Measurements from ENCODE around the gene ALLC.

Gene ALLC

DNA sequence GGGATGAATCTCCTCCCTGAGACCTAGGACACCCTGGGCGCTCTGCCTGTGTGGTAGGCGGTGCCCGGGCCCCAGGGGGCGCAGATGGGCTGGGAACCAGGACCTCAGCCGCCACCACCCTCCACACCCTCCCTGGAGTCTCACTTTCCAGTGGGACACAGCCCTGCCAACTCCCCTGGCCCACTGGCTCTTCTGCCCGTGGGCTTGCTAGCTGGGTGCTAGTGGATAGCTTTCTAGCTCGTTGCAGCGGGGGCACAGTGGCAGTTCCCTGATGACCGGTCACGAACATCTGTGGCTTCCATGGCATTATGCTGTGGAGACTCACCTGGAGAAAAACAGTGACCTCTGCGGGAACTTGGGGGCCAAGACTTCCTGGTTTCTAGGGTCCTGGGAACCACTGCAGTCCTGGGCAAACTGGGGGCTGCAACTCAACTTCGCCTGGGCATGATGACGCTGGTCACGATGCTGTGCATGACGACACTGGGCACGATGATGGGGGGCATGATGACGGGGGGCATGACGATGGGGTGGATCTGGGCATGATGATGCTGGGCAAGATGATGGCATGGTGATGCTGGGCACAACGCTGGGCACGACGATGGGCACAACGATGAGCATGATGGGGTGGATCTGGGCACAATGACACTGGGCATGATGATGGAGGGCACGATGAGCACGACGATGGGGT, 31.0 kb upstream of the ALLC start:
- in situ Hi-C loops (cut with HindIII; ENCODE audit: low sequenced_read_pairs): no loop called here
- DNase-seq (ENCODE audit: low read depth, low spot score): no peak
- no peak for TF ChIP-seq CTCF (IDR thresholded peaks at IDR 0.05; ENCODE audit: low read depth, low read length)

GRCh38 chr2:3627500-3628100, 30.4 kb upstream of the ALLC start:
- in situ Hi-C loops (cut with HindIII; ENCODE audit: low sequenced_read_pairs): no loop called here
- no peak for DNase-seq (ENCODE audit: low read depth, low spot score)
- TF ChIP-seq CTCF (IDR thresholded peaks at IDR 0.05; ENCODE audit: low read depth, low read length): no peak
- no peak overlapping the region for H3K4me3 ChIP-seq (ENCODE audit: low read depth, low read length)

More for the DNA sequence above, 31.0 kb upstream of the ALLC start:
- no peak overlapping the region for H3K4me3 ChIP-seq (ENCODE audit: low read depth, low read length)

DNA sequence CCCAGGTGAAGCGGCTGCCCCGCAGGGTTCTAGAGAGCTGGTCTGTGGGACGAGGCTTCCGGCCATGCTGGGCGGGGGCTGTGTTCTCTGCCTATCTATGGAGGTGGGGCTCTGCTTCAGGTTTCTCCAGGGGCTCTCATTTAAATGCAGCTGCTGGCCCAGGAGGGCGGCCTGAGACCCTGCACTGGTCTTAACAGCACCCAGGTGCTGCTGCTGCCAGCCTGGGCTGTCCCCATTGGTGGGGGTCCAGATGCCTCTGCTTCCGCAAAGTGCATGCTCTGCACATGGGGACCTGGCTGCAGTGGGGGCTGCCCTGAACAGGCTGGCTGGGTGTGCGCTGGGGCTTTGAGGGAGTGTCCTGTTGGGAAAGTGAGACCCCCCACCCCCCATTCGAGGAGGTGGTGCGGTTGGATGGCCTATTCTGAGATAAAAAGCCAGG, 29.7 kb upstream of the ALLC start:
- no peak for DNase-seq (ENCODE audit: low read depth, low spot score)

DNA sequence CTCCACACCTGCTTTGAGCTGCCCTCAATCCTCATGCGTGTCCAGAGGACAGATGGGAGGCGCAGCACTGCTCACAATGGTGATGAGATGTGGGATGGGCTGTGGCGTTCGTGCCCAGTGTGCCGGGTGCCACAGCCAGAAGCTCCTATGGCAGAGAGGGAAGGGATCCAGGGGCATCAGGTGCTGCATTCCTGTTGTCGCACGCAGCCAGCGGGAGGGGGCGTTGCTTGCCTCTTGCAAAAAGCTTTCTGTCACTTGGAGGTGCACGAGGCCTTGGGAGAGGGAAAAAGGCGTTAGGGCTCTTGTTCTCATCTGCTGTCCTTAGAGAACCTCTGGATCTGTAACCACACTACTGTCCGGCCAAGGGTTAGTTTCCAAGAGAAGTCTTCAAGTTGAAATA, 29.2 kb upstream of the ALLC start:
- no peak overlapping the region for H3K4me3 ChIP-seq (ENCODE audit: low read depth, low read length)
- no peak for DNase-seq (ENCODE audit: low read depth, low spot score)
- no peak for TF ChIP-seq CTCF (IDR thresholded peaks at IDR 0.05; ENCODE audit: low read depth, low read length)
- in situ Hi-C loops (cut with HindIII; ENCODE audit: low sequenced_read_pairs): no loop called here

More for the DNA sequence above, 29.7 kb upstream of the ALLC start:
- in situ Hi-C loops (cut with HindIII; ENCODE audit: low sequenced_read_pairs): no loop called here
- H3K4me3 ChIP-seq (ENCODE audit: low read depth, low read length): no peak overlapping the region
- TF ChIP-seq CTCF (IDR thresholded peaks at IDR 0.05; ENCODE audit: low read depth, low read length): no peak

- in situ Hi-C loops (cut with HindIII; ENCODE audit: low sequenced_read_pairs): no loop called here
- no peak for TF ChIP-seq CTCF (IDR thresholded peaks at IDR 0.05; ENCODE audit: low read depth, low read length)
- H3K4me3 ChIP-seq (ENCODE audit: low read depth, low read length): no peak overlapping the region
- no peak for DNase-seq (ENCODE audit: low read depth, low spot score)
Observed at GRCh38 chr2:3630631-3631030, 27.4 kb upstream of the ALLC start.

DNA sequence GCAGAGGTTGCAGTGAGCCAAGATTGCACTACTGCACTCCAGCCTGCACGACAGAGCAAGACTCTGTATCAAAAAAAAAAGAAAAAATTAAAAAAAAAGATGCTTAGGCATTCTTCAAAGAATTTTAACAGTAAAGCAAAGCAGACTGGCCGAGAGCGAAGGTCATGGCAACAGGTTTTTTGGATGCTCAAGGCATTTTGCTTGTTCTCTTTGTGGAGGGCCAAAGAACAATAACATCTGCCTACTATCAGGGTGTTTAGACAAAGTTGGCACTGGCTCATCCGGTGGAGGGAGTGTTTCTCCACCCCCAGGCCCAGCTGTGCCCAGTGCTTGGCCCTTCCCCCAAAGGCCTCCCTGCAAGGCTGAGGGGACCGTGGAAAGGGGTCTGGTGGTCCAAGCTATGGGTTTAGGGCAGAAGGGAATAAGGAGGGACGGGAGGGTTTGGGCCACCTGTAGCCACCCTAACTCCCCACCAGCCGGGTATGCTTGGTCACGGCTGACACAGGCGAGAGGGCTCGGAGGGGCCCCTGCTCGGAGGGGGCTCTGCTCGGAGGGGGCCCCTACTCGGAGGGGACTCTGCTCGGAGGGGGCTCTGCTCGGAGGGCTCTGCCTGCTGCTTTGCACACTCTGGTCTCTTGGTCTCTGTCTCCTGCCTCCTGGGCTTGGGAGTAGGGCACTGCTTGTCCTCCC, 26.7 kb upstream of the ALLC start:
- in situ Hi-C loops (cut with HindIII; ENCODE audit: low sequenced_read_pairs): no loop called here
- no peak for TF ChIP-seq CTCF (IDR thresholded peaks at IDR 0.05; ENCODE audit: low read depth, low read length)
- no peak for DNase-seq (ENCODE audit: low read depth, low spot score)
- H3K4me3 ChIP-seq (ENCODE audit: low read depth, low read length): no peak overlapping the region

All from astrocyte of the spinal cord (primary cell).